ENCODE measurements around the gene LCOR. TPM values are rescaled to one million over a fixed set of nuclear protein-coding genes. Genes with fewer than 3 reads are reported as not detected.

LCOR gene
- total RNA-seq, 1 donor from 2014 or later: 31.3 TPM

DNA sequence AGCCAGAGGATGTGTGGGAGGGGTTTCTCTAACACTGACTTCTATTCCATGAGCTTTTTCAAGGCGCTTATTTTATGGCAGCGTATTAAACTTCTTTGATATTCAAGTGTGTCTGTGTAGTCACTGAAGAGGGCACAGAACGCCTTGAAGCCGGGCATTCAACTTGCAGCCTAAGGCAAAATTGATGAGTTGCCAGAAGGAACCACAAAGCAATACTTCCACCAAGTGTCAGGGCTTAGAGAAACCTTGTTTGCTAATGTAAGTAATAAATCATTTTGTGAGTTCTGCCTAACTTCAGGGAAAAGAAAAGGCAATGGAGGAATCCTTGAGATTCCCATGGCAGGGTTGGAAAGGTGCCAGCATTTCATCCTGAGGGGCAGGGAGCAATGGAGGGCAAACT, 163.8 kb downstream of the LCOR start:
- Histone ChIP-seq H3K27me3 (ENCODE audit: control insufficient read depth in 3 of 3, insufficient read depth in 3 of 3, low read length in 3 of 3) (no peaks in the 10 kb centered on the region), H3K4me3 (ENCODE audit: low read length in 3 of 3) (no peak overlapping the region), H3K9me3 (ENCODE audit: control insufficient read depth in 3 of 3, low read length in 3 of 3) (no peaks in the 10 kb centered on the region), H3K9ac (ENCODE audit: low read depth in 1 of 3, low read length in 3 of 3) (no peak overlapping the region), H3K27ac (ENCODE audit: low read depth, low read length) (no peak overlapping the region), H3K36me3 (ENCODE audit: control insufficient read depth in 3 of 3, insufficient read depth in 3 of 3, low read length in 3 of 3) (no peaks in the 10 kb centered on the region), H3K4me1 (ENCODE audit: control insufficient read depth in 3 of 3, insufficient read depth in 3 of 3, low read length in 3 of 3) (peaks cover 2 to 25% (median 11%) of the 10 kb centered on the region in 3 donors)

DNA sequence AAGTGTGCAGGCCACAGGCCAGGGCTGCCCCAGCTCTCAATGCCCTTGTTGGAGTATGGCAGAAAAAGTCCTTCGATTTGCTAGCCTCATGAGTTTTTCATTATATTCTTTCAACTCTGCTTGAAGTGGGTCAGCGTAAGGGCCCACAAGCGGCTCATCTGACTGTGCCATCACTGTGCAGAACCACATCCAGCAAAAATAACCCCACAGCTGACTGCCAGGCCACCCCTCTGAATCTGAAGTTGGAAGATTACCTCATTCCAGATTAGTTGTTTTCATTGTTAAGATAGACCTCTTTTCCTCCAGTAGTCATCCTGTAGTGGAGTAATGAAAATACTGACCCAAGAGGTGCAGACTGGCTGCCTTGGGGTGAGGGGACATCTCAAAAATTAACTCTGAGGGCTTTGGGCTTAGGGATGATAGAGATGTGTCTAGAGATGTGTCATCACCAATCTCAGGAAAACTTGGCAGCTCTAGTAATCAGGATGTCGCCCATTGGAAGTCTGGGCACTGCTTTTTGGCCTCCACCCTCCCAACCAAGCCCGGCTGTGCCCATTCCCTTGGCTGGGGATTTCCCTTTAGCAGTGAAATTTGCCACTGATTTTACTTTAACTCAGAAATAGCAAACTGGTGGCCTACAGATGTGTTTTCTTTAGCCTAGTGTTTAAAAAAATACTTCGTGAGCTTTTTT, 164.3 kb downstream of the LCOR start:
- peaks cover 2 to 24% (median 10%) of the 10 kb centered on the region in 3 donors for H3K4me1 ChIP-seq (ENCODE audit: control insufficient read depth in 3 of 3, insufficient read depth in 3 of 3, low read length in 3 of 3)
- no peaks in the 10 kb centered on the region for H3K27me3 ChIP-seq (ENCODE audit: control insufficient read depth in 3 of 3, insufficient read depth in 3 of 3, low read length in 3 of 3)
- no peak overlapping the region for H3K27ac ChIP-seq (ENCODE audit: low read depth, low read length)
- no peak overlapping the region for H3K4me3 ChIP-seq (ENCODE audit: low read length in 3 of 3)
- H3K36me3 ChIP-seq (ENCODE audit: control insufficient read depth in 3 of 3, insufficient read depth in 3 of 3, low read length in 3 of 3): no peaks in the 10 kb centered on the region
- H3K9me3 ChIP-seq (ENCODE audit: control insufficient read depth in 3 of 3, low read length in 3 of 3): no peaks in the 10 kb centered on the region
- no peak overlapping the region for H3K9ac ChIP-seq (ENCODE audit: low read depth in 1 of 3, low read length in 3 of 3)

- H3K9me3 ChIP-seq (ENCODE audit: control insufficient read depth in 3 of 3, low read length in 3 of 3): no peaks in the 10 kb centered on the region
- no peak overlapping the region for H3K27ac ChIP-seq (ENCODE audit: low read depth, low read length)
- no peak overlapping the region for H3K4me3 ChIP-seq (ENCODE audit: low read length in 3 of 3)
Observed at GRCh38 chr10:96998329-96998888, 166.3 kb downstream of the LCOR start.

DNA sequence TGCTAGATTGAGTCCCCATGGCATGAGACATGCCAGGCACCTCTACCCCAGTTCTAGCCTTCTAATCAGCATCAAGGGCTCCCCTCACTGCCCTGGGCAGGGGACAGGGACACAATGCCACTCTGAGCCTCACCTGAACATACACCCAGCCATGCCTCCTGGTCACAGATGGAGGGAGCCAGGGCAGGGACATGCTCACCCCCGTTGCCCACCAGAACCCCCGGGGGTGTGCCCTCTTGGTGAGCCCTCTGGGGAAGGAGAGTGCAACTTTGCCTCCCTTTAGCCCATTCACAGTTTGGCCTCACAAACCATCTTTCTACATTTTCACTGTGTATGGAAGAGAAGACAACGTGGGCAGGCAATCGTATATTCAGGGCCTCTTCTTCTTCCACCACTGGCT, 167.2 kb downstream of the LCOR start:
- Histone ChIP-seq H3K27ac (ENCODE audit: low read depth, low read length) (no peak overlapping the region), H3K9me3 (ENCODE audit: control insufficient read depth in 3 of 3, low read length in 3 of 3) (no peaks in the 10 kb centered on the region), H3K36me3 (ENCODE audit: control insufficient read depth in 3 of 3, insufficient read depth in 3 of 3, low read length in 3 of 3) (no peaks in the 10 kb centered on the region), H3K4me1 (ENCODE audit: control insufficient read depth in 3 of 3, insufficient read depth in 3 of 3, low read length in 3 of 3) (peaks cover 0 to 16% (median 8%) of the 10 kb centered on the region in 3 donors), H3K27me3 (ENCODE audit: control insufficient read depth in 3 of 3, insufficient read depth in 3 of 3, low read length in 3 of 3) (no peaks in the 10 kb centered on the region), H3K9ac (ENCODE audit: low read depth in 1 of 3, low read length in 3 of 3) (no peak overlapping the region), H3K4me3 (ENCODE audit: low read length in 3 of 3) (no peak overlapping the region)

More at GRCh38 chr10:96998329-96998888, 166.3 kb downstream of the LCOR start:
- peaks cover 2 to 21% (median 8%) of the 10 kb centered on the region in 3 donors for H3K4me1 ChIP-seq (ENCODE audit: control insufficient read depth in 3 of 3, insufficient read depth in 3 of 3, low read length in 3 of 3)
- no peaks in the 10 kb centered on the region for H3K27me3 ChIP-seq (ENCODE audit: control insufficient read depth in 3 of 3, insufficient read depth in 3 of 3, low read length in 3 of 3)
- no peaks in the 10 kb centered on the region for H3K36me3 ChIP-seq (ENCODE audit: control insufficient read depth in 3 of 3, insufficient read depth in 3 of 3, low read length in 3 of 3)
- no peak overlapping the region for H3K9ac ChIP-seq (ENCODE audit: low read depth in 1 of 3, low read length in 3 of 3)

- H3K9me3 ChIP-seq (ENCODE audit: control insufficient read depth in 3 of 3, low read length in 3 of 3): no peaks in the 10 kb centered on the region
- no peak overlapping the region for H3K9ac ChIP-seq (ENCODE audit: low read depth in 1 of 3, low read length in 3 of 3)
- H3K4me3 ChIP-seq (ENCODE audit: low read length in 3 of 3): no peak overlapping the region
- H3K4me1 ChIP-seq (ENCODE audit: control insufficient read depth in 3 of 3, insufficient read depth in 3 of 3, low read length in 3 of 3): peaks cover 0 to 13% (median 5%) of the 10 kb centered on the region in 3 donors
- no peaks in the 10 kb centered on the region for H3K36me3 ChIP-seq (ENCODE audit: control insufficient read depth in 3 of 3, insufficient read depth in 3 of 3, low read length in 3 of 3)
- H3K27me3 ChIP-seq (ENCODE audit: control insufficient read depth in 3 of 3, insufficient read depth in 3 of 3, low read length in 3 of 3): no peaks in the 10 kb centered on the region
- H3K27ac ChIP-seq (ENCODE audit: low read depth, low read length): no peak overlapping the region
Observed at GRCh38 chr10:96999987-97000386, 167.9 kb downstream of the LCOR start.

GRCh38 chr10:97000487-97001182, 168.5 kb downstream of the LCOR start:
- H3K4me3 ChIP-seq (ENCODE audit: low read length in 3 of 3): no peak overlapping the region
- H3K27ac ChIP-seq (ENCODE audit: low read depth, low read length): no peak overlapping the region
- H3K9ac ChIP-seq (ENCODE audit: low read depth in 1 of 3, low read length in 3 of 3): no peak overlapping the region
- H3K27me3 ChIP-seq (ENCODE audit: control insufficient read depth in 3 of 3, insufficient read depth in 3 of 3, low read length in 3 of 3): no peaks in the 10 kb centered on the region
- peaks cover 0 to 11% (median 5%) of the 10 kb centered on the region in 3 donors for H3K4me1 ChIP-seq (ENCODE audit: control insufficient read depth in 3 of 3, insufficient read depth in 3 of 3, low read length in 3 of 3)
- no peaks in the 10 kb centered on the region for H3K36me3 ChIP-seq (ENCODE audit: control insufficient read depth in 3 of 3, insufficient read depth in 3 of 3, low read length in 3 of 3)
- no peaks in the 10 kb centered on the region for H3K9me3 ChIP-seq (ENCODE audit: control insufficient read depth in 3 of 3, low read length in 3 of 3)

DNA sequence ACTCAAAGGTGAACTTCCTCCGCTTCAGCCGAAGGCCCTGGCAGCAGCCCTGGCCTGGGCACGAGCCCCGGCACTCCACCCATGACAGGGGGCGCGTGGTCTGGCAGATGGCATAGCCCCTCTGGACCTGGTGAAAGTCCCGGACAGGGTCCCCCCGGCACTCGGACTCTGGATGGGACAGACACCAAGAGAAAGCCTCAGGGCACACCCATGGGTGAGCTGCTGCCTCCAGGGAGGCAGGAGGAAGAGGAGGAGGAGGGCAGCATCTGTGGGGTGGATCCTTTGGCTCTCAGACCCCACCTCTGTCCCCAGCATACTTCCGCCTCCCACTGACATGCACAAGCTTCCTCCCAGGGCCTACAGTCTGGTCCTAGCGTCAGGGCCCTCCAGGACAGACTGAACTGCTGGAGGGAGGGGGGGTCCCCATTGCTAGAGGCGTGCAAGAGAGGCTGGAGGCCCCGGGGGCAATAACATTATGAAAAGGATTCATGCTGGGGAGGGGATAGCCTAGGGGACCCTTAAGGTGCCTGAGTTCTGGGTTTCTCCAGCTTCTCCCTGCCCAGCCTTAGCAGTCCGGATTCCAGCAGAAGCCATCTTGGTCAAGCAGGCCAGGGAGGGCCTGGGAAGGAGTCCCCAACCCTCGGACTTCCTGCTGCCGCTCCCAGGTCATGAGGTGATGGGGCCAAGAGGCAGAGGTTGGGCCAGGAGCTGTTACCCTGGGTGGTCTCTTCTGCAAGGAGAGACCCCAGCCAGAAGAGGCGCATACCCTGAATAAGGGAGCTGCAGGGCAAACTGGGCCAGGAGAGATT, 169.3 kb downstream of the LCOR start:
- Histone ChIP-seq H3K4me1 (ENCODE audit: control insufficient read depth in 3 of 3, insufficient read depth in 3 of 3, low read length in 3 of 3) (peaks cover 0 to 6% (median 3%) of the 10 kb centered on the region in 3 donors), H3K9me3 (ENCODE audit: control insufficient read depth in 3 of 3, low read length in 3 of 3) (no peaks in the 10 kb centered on the region), H3K27ac (ENCODE audit: low read depth, low read length) (no peak overlapping the region), H3K9ac (ENCODE audit: low read depth in 1 of 3, low read length in 3 of 3) (no peak overlapping the region), H3K4me3 (ENCODE audit: low read length in 3 of 3) (no peak overlapping the region), H3K27me3 (ENCODE audit: control insufficient read depth in 3 of 3, insufficient read depth in 3 of 3, low read length in 3 of 3) (no peaks in the 10 kb centered on the region), H3K36me3 (ENCODE audit: control insufficient read depth in 3 of 3, insufficient read depth in 3 of 3, low read length in 3 of 3) (no peaks in the 10 kb centered on the region)

DNA sequence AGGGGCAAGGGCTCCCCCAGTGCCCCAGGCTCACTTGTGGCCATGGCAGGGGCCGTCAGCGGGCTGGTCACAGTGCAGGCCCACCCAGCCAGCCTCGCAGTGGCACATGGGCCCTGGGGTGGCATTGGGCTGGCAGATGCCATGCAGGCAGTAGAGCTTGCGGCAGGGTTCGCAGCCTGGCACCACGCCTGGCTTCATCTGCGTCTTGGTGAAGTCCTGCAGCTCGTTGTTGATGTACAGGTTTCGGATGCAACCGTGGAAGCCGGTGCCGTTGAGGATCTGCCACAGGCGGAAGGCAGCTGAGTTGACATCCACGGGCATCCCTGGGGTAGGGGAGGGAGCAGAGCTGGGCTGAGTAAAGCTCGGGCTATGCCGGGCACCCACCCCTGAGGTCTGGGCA, 170.6 kb downstream of the LCOR start:
- no peak overlapping the region for H3K27ac ChIP-seq (ENCODE audit: low read depth, low read length)
- no peaks in the 10 kb centered on the region for H3K9me3 ChIP-seq (ENCODE audit: control insufficient read depth in 3 of 3, low read length in 3 of 3)
- no peaks in the 10 kb centered on the region for H3K27me3 ChIP-seq (ENCODE audit: control insufficient read depth in 3 of 3, insufficient read depth in 3 of 3, low read length in 3 of 3)
- peaks cover 0 to 5% (median 0%) of the 10 kb centered on the region in 3 donors for H3K4me1 ChIP-seq (ENCODE audit: control insufficient read depth in 3 of 3, insufficient read depth in 3 of 3, low read length in 3 of 3)
- H3K4me3 ChIP-seq (ENCODE audit: low read length in 3 of 3): no peak overlapping the region
- no peak overlapping the region for H3K9ac ChIP-seq (ENCODE audit: low read depth in 1 of 3, low read length in 3 of 3)
- H3K36me3 ChIP-seq (ENCODE audit: control insufficient read depth in 3 of 3, insufficient read depth in 3 of 3, low read length in 3 of 3): no peaks in the 10 kb centered on the region

GRCh38 chr10:97003151-97003803, 171.2 kb downstream of the LCOR start:
- peaks cover 0 to 5% (median 0%) of the 10 kb centered on the region in 3 donors for H3K4me1 ChIP-seq (ENCODE audit: control insufficient read depth in 3 of 3, insufficient read depth in 3 of 3, low read length in 3 of 3)
- no peaks in the 10 kb centered on the region for H3K36me3 ChIP-seq (ENCODE audit: control insufficient read depth in 3 of 3, insufficient read depth in 3 of 3, low read length in 3 of 3)
- no peak overlapping the region for H3K9ac ChIP-seq (ENCODE audit: low read depth in 1 of 3, low read length in 3 of 3)

More at GRCh38 chr10:97003151-97003803, 171.2 kb downstream of the LCOR start:
- Histone ChIP-seq H3K9me3 (ENCODE audit: control insufficient read depth in 3 of 3, low read length in 3 of 3) (no peaks in the 10 kb centered on the region), H3K27me3 (ENCODE audit: control insufficient read depth in 3 of 3, insufficient read depth in 3 of 3, low read length in 3 of 3) (no peaks in the 10 kb centered on the region), H3K27ac (ENCODE audit: low read depth, low read length) (no peak overlapping the region), H3K4me3 (ENCODE audit: low read length in 3 of 3) (no peak overlapping the region)

Data from skeletal muscle tissue (tissue), 4 donors.